ENCODE results near the gene ZNF687.

DNA sequence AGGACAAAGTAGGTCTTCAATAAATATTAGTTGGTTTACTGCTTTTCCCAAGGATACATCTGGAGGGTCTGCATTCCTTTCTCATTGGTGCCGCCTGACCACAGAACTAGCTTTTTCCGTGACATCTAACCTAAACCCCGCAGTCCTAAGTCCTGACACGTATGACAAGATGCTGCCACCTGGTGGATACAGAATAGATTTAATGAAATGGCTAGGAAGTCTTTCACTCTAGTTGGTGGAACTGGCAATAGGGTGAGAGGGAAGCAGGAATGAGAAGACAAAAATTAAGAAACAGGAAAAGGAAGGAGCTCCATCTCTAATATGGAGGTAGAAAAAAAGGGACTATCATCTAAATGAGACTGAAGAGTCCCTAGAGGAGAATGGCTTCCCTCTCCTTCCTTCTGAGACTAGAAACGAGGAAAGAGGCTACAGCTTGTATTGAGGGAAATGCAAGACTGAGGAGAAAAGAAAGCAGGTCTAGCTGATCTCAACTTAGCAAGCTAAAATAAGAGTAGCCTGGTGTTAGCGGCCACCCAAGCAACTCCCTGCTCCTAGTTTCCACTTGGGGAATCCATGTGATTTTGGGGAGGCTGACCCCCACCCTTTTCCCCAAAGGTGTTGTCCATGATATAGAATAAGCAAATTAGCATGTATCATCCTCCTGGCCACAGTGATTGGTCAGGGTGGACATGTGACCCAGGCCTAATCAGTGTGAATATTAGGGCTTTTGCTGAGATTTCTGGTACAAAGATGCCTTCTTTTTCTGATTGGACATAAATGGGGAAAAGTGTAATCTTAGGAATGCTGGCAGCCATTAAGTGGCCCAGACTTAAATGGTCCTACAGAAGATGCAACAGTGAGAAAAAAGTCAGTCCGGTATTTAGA, 59.0 kb downstream of the ZNF687 start:
- peak; percentile 56; the same call in 1 of the 2 replicates for TF ChIP-seq POLR2A (IDR thresholded peaks at IDR 0.05; ENCODE audit: low read depth, low read length)
- peak; percentile 50; the same call in 1 of the 2 replicates for TF ChIP-seq POLR2AphosphoS5 (IDR thresholded peaks at IDR 0.05; ENCODE audit: low read depth, low read length)
